GM12892 (cell line): ENCODE measurements around the gene PLEKHD1. TPM values are rescaled to one million over a fixed set of nuclear protein-coding genes. Genes with fewer than 3 reads are reported as not detected.

ENCODE experiments used
- DNase-seq: peaks from one replicate; pipeline ENCODE4 v3.0.0; 2011; ENCODE audit not compliant: insufficient read length
- FAIRE-seq: peaks from 2 replicates; lab custom pipeline; 2011; peaks lifted over from hg19 to GRCh38; lab: Jason Lieb, UNC
- POLR2A ChIP-seq: IDR thresholded peaks from 2 replicates; pipeline ENCODE4 v1.6.1; 2011; ENCODE audit warnings: low read depth, low read length, control low read depth
- POLR2AphosphoS5 ChIP-seq: IDR thresholded peaks from 2 replicates; pipeline ENCODE4 v1.6.1; 2011; ENCODE audit warnings: low read depth, low read length, control low read depth
- TAF1 ChIP-seq: IDR thresholded peaks from 2 replicates; pipeline ENCODE4 v1.6.1; 2011; ENCODE audit warnings: low read depth, mild to moderate bottlenecking, control low read depth, low read length, borderline replicate concordance
- polyA plus RNA-seq: library from polyadenylated mRNA; unstranded; fragments of >200 nt; gene quantifications from one replicate; pipeline ENCODE4 v1.2.1, GENCODE V29; 2012; ENCODE audit warnings: missing spikeins, inconsistent platforms; ENCODE audit not compliant: missing spikeins

PLEKHD1 gene
- polyA plus RNA-seq: not detected

- no peak for TF ChIP-seq POLR2A
- no peak for TF ChIP-seq POLR2AphosphoS5
- no peak for TF ChIP-seq TAF1
- no peak for DNase-seq
- FAIRE-seq: no peak
Measured at GRCh38 chr14:69484444-69485314, at the start of gene PLEKHD1. Gene PLEKHD1, plus strand, starts transcription at chr14:69484728. Its CDS starts 238 bp downstream, at chr14:69484966.

GRCh38 chr14:69439521-69440270 lies 44.8 kb upstream of the PLEKHD1 start:
- TF ChIP-seq TAF1 (no peak), POLR2A (no peak), POLR2AphosphoS5 (no peak)
- FAIRE-seq: no peak
- DNase-seq: no peak

GRCh38 chr14:69441948-69442347 lies 42.6 kb upstream of the PLEKHD1 start:
- TF ChIP-seq POLR2AphosphoS5: no peak; the same call in 1 of the 2 replicates
- TF ChIP-seq POLR2A: 0 out of 2 replicates have a peak, but pooled peaks have one; percentile 46
- TF ChIP-seq TAF1: no peak
- FAIRE-seq (peak; percentile 91), DNase-seq (no peak)

GRCh38 chr14:69443296-69443805 lies 41.2 kb upstream of the PLEKHD1 start:
- TF ChIP-seq POLR2A (no peak), TAF1 (no peak), POLR2AphosphoS5 (no peak)
- FAIRE-seq (peak; percentile 17), DNase-seq (no peak)

GRCh38 chr14:69449216-69449615 lies 35.3 kb upstream of the PLEKHD1 start:
- DNase-seq (no peak), FAIRE-seq (peak; percentile 9)
- no peak for TF ChIP-seq TAF1
- no peak for TF ChIP-seq POLR2A
- no peak for TF ChIP-seq POLR2AphosphoS5

- TF ChIP-seq TAF1: no peak
- no peak for TF ChIP-seq POLR2AphosphoS5
- TF ChIP-seq POLR2A: no peak
- FAIRE-seq: no peak
- no peak for DNase-seq
Measured at GRCh38 chr14:69451941-69452340, 32.6 kb upstream of the PLEKHD1 start.

GRCh38 chr14:69458350-69458749 lies 26.2 kb upstream of the PLEKHD1 start:
- TF ChIP-seq POLR2A (no peak), POLR2AphosphoS5 (no peak), TAF1 (no peak)
- FAIRE-seq: no peak

GRCh38 chr14:69459122-69459521 lies 25.4 kb upstream of the PLEKHD1 start:
- DNase-seq: no peak
- TF ChIP-seq POLR2A (no peak), POLR2AphosphoS5 (no peak), TAF1 (no peak)
- no peak for FAIRE-seq

More at GRCh38 chr14:69458350-69458749, 26.2 kb upstream of the PLEKHD1 start:
- no peak for DNase-seq

GRCh38 chr14:69460093-69460701 lies 24.3 kb upstream of the PLEKHD1 start:
- FAIRE-seq: peak; percentile 92
- peak; percentile 19 for DNase-seq
- TF ChIP-seq POLR2AphosphoS5: no peak
- no peak for TF ChIP-seq TAF1
- no peak for TF ChIP-seq POLR2A

- TF ChIP-seq POLR2AphosphoS5 (no peak), TAF1 (no peak), POLR2A (no peak)
- no peak for FAIRE-seq
- no peak for DNase-seq
Measured at GRCh38 chr14:69464379-69464778, 20.1 kb upstream of the PLEKHD1 start.

- no peak for FAIRE-seq
- TF ChIP-seq POLR2A: no peak
- TF ChIP-seq TAF1: no peak
- TF ChIP-seq POLR2AphosphoS5: no peak
- DNase-seq: no peak
Measured at GRCh38 chr14:69464829-69465228, 19.7 kb upstream of the PLEKHD1 start.

GRCh38 chr14:69468949-69469348 lies 15.6 kb upstream of the PLEKHD1 start:
- no peak for FAIRE-seq
- DNase-seq: no peak
- no peak for TF ChIP-seq TAF1
- TF ChIP-seq POLR2A: no peak
- no peak for TF ChIP-seq POLR2AphosphoS5
